CD14-positive monocyte (primary cell): ENCODE measurements around the gene AIPL1. TPM values are rescaled to one million over a fixed set of nuclear protein-coding genes. Genes with fewer than 3 reads are reported as not detected.

Experiments used
- DNase-seq, 3 donors: peaks; one replicate each; pipeline ENCODE4 v3.0.0-alpha.2; 2011 to 2022
- H2AFZ ChIP-seq: 2 replicates; pipeline ENCODE4 v1.6.0; 2012; ENCODE audit warnings: mild to moderate bottlenecking, low read depth, low read length, inconsistent platforms; ENCODE audit not compliant: insufficient read depth, poor library complexity, severe bottlenecking
- H3K27ac ChIP-seq, 2 donors: 1 replicate in 1 of 2; 2 replicates in 1 of 2; pipeline ENCODE4 v1.5.1; 2012 to 2013; ENCODE audit warnings: low read length in 2 of 2, control low read depth in 1 of 2, inconsistent platforms in 1 of 2, low read depth in 1 of 2, mild to moderate bottlenecking in 1 of 2
- H3K27me3 ChIP-seq, 2 donors: one replicate each; pipeline versions ENCODE4 v1.6.0 to v1.6.1; 2011 to 2013; ENCODE audit warnings: low read length in 2 of 2; ENCODE audit not compliant: control insufficient read depth in 2 of 2, insufficient read depth in 2 of 2
- H3K36me3 ChIP-seq, 2 donors: replicated peaks in 1 of 2; 1 replicate in 1 of 2; 2 replicates in 1 of 2; pipeline versions ENCODE4 v1.5.1 to v1.6.1; 2012 to 2013; ENCODE audit warnings: low read length in 2 of 2, control low read depth in 1 of 2, inconsistent platforms in 1 of 2, mild to moderate bottlenecking in 1 of 2; ENCODE audit not compliant: insufficient read depth in 2 of 2, control insufficient read depth in 1 of 2
- H3K4me1 ChIP-seq, 2 donors: 1 replicate in 1 of 2; 2 replicates in 1 of 2; pipeline versions ENCODE4 v1.5.1 to v1.6.1; 2012 to 2013; ENCODE audit warnings: low read length in 2 of 2, control low read depth in 1 of 2, inconsistent platforms in 1 of 2, mild to moderate bottlenecking in 1 of 2, moderate library complexity in 1 of 2; ENCODE audit not compliant: insufficient read depth in 2 of 2, control insufficient read depth in 1 of 2
- H3K4me2 ChIP-seq: replicated peaks from 2 replicates; pipeline ENCODE3; 2012; ENCODE audit warnings: low read length, moderate library complexity, mild to moderate bottlenecking; ENCODE audit not compliant: poor library complexity, severe bottlenecking; ENCODE audit errors: extremely low read depth
- H3K4me3 ChIP-seq, 3 experiments: fragments of 200-600 bp in 1 of 3; sonication (generic) in 1 of 3; replicated peaks in 1 of 3; 1 replicate in 2 of 3; 2 replicates in 1 of 3; pipeline ENCODE4 v1.5.1; 2011 to 2013; ENCODE audit warnings: low read length in 3 of 3, mild to moderate bottlenecking in 3 of 3, control low read depth in 2 of 3, low read depth in 2 of 3, inconsistent platforms in 1 of 3, moderate library complexity in 1 of 3
- H3K79me2 ChIP-seq: 2 replicates; pipeline ENCODE4 v1.6.0; 2012; ENCODE audit warnings: mild to moderate bottlenecking, control low read depth, inconsistent platforms, low read length, moderate library complexity; ENCODE audit not compliant: insufficient read depth
- H3K9ac ChIP-seq: 2 replicates; pipeline ENCODE4 v1.6.0; 2017; ENCODE audit warnings: low read length, mild to moderate bottlenecking; ENCODE audit not compliant: insufficient read depth, poor library complexity, severe bottlenecking
- H3K9me3 ChIP-seq, 2 donors: replicated peaks in 1 of 2; 1 replicate in 1 of 2; 2 replicates in 1 of 2; pipeline versions ENCODE4 v1.5.1 to v1.6.1; 2012 to 2013; ENCODE audit warnings: low read length in 2 of 2, control low read depth in 1 of 2; ENCODE audit not compliant: control insufficient read depth in 1 of 2, insufficient read depth in 1 of 2
- H4K20me1 ChIP-seq: 2 replicates; pipeline ENCODE4 v1.6.0; 2012; ENCODE audit warnings: mild to moderate bottlenecking, low read length, control low read depth, moderate library complexity; ENCODE audit not compliant: insufficient read depth
- H3K27ac Mint-ChIP-seq, 7 donors: one replicate each; pipeline ENCODE4 v1.8.0; 2020; ENCODE audit warnings: mild to moderate bottlenecking in 7 of 7, mixed read lengths in 7 of 7, moderate library complexity in 6 of 7, inconsistent platforms in 2 of 7
- H3K27me3 Mint-ChIP-seq, 3 donors: one replicate each; pipeline ENCODE4 v1.8.0; 2021 to 2022; ENCODE audit warnings: low read depth in 3 of 3, mild to moderate bottlenecking in 3 of 3, mixed read lengths in 3 of 3, moderate library complexity in 3 of 3, inconsistent platforms in 1 of 3
- H3K36me3 Mint-ChIP-seq, 2 donors: one replicate each; pipeline ENCODE4 v1.8.0; 2020; ENCODE audit warnings: mixed read lengths in 2 of 2, inconsistent platforms in 1 of 2, mild to moderate bottlenecking in 1 of 2
- H3K4me1 Mint-ChIP-seq: one replicate; pipeline ENCODE4 v1.8.0; 2020; ENCODE audit warnings: mild to moderate bottlenecking, mixed read lengths
- H3K4me3 Mint-ChIP-seq, 2 donors: one replicate each; pipeline ENCODE4 v1.8.0; 2020; ENCODE audit warnings: mild to moderate bottlenecking in 2 of 2, mixed read lengths in 2 of 2, moderate library complexity in 1 of 2
- H3K9me3 Mint-ChIP-seq, 7 donors: one replicate each; pipeline ENCODE4 v1.8.0; 2020 to 2022; ENCODE audit warnings: mixed read lengths in 7 of 7, mild to moderate bottlenecking in 6 of 7, moderate library complexity in 6 of 7, inconsistent platforms in 2 of 7
- WGBS: methylation state at CpG from one replicate; pipeline ENCODE4 v1.1.5; 2013; ENCODE audit warnings: missing lambda C conversion rate; ENCODE audit not compliant: insufficient coverage; 5-methylcytosine and 5-hydroxymethylcytosine counted together
- intact Hi-C, 2 donors: fragments of 100-400 bp; cut with micrococcal nuclease; formaldehyde crosslinking; loops; one replicate each; pipeline versions ENCODE4 v1.15.0 to v1.15.1; 2023
- polyA plus RNA-seq, 3 donors: library from polyadenylated mRNA; depleted of rRNA in 1 of 3; unstranded in 2 of 3; stranded (reverse) in 1 of 3; fragments of 300-500 nt in 2 of 3; fragments of >200 nt in 1 of 3; fragmentation: Illumina TruSeq in 2 of 3; gene quantifications; 1 replicate in 2 of 3; 2 replicates in 1 of 3; pipeline ENCODE4 v1.2.3, GENCODE V29; 2012 to 2021
- TF ChIP-seq, protein P1 (sequence below): fragments of 200-600 bp; IDR thresholded peaks from one replicate; pipeline ENCODE4 v1.8.0; 2022; ENCODE audit warnings: antibody characterized with exemption, mild to moderate bottlenecking

AIPL1 gene
- polyA plus RNA-seq, 3 donors = not detected

DNA sequence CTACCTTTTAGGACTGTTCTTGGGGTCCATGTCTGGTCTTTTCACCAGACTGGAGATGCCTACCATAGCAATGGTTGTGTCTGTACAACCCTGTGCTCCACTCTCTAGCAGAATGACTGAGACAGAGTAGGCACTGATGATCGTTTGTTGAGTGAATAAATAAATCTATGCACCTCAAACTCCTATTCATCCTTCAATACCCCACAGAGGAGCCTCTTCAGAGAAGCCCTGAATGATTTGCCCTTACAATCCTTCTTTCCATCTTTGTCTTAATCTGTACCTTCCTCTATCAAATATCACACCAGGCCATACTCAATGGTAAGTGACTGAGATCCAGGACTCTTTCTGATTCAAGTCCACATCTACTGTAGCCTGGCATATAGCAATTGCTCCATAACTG, 32.6 kb upstream of the AIPL1 start:
- intact Hi-C loops = no loop called here
- Mint-ChIP-seq H3K9me3 (no peaks in the 10 kb centered on the region), H3K27ac (no peak overlapping the region), H3K4me1 (no peaks in the 10 kb centered on the region), H3K36me3 (no peaks in the 10 kb centered on the region), H3K4me3 (no peak overlapping the region), H3K27me3 (peaks cover 2 to 9% (median 6%) of the 10 kb centered on the region in 3 donors)
- H4K20me1 ChIP-seq = no peaks in the 10 kb centered on the region
- no peak overlapping the region for H2AFZ ChIP-seq
- H3K9ac ChIP-seq = no peak overlapping the region
- no peak overlapping the region for H3K4me2 ChIP-seq
- H3K27me3 ChIP-seq = no peaks in the 10 kb centered on the region
- no peaks in the 10 kb centered on the region for H3K9me3 ChIP-seq
- TF ChIP-seq, protein P1, sequence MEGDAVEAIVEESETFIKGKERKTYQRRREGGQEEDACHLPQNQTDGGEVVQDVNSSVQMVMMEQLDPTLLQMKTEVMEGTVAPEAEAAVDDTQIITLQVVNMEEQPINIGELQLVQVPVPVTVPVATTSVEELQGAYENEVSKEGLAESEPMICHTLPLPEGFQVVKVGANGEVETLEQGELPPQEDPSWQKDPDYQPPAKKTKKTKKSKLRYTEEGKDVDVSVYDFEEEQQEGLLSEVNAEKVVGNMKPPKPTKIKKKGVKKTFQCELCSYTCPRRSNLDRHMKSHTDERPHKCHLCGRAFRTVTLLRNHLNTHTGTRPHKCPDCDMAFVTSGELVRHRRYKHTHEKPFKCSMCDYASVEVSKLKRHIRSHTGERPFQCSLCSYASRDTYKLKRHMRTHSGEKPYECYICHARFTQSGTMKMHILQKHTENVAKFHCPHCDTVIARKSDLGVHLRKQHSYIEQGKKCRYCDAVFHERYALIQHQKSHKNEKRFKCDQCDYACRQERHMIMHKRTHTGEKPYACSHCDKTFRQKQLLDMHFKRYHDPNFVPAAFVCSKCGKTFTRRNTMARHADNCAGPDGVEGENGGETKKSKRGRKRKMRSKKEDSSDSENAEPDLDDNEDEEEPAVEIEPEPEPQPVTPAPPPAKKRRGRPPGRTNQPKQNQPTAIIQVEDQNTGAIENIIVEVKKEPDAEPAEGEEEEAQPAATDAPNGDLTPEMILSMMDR = no peak
- H3K4me1 ChIP-seq = no peaks in the 10 kb centered on the region
- DNase-seq = no peak
- no peak overlapping the region for H3K4me3 ChIP-seq
- WGBS = no CpG with 5 or more reads among the region's 1 CpG
- no peaks in the 10 kb centered on the region for H3K36me3 ChIP-seq
- no peaks in the 10 kb centered on the region for H3K79me2 ChIP-seq
- no peak overlapping the region for H3K27ac ChIP-seq

DNA sequence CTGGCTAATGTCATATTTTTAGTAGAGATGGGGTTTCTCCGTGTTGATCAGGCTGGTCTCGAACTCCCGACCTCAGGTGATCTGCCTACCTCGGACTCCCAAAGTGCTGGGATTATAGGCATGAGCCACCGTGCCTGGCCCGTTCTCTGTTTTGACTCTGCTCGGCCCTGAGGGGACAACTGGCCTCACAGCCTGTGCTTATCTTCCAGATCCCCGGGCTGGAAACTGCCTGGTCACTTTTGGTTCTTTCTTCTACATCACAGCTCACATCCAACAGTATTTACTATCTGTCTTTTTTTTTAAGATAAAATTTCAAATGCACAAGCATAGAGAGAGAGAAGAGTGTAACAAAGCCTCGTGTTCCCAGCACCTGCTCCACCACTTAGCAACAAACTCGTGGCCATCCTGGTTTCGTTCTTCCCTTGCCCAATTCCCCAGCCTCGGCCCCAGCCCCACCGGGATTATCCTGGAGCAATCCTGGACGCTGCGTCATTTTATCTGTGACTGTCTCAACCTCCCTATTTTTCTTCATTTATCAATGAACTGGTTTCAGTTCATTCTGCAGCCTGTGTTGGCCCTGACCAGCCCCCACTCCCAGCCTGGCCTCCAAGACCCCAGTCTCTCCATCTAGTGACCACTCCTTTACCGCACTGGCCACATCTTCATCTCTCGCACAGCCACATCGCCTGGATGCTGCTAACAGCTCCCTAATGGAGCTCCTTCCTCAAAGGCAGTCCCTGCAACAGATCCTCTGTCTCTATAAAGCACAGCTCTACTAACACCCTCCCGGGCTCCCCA, 30.5 kb upstream of the AIPL1 start:
- intact Hi-C loops = no loop called here
- H3K27me3 ChIP-seq = no peaks in the 10 kb centered on the region
- Mint-ChIP-seq H3K9me3 (no peaks in the 10 kb centered on the region), H3K4me3 (no peak overlapping the region), H3K27ac (no peak overlapping the region), H3K36me3 (no peaks in the 10 kb centered on the region), H3K4me1 (no peaks in the 10 kb centered on the region), H3K27me3 (peaks cover 5 to 12% (median 6%) of the 10 kb centered on the region in 3 donors)
- TF ChIP-seq, protein P1 = no peak
- no peaks in the 10 kb centered on the region for H3K36me3 ChIP-seq
- H3K27ac ChIP-seq = no peak overlapping the region
- H3K4me2 ChIP-seq = no peak overlapping the region
- DNase-seq = no peak
- H2AFZ ChIP-seq = no peak overlapping the region
- H3K9me3 ChIP-seq = no peaks in the 10 kb centered on the region
- H3K79me2 ChIP-seq = no peaks in the 10 kb centered on the region
- no peaks in the 10 kb centered on the region for H3K4me1 ChIP-seq
- H4K20me1 ChIP-seq = no peaks in the 10 kb centered on the region
- WGBS = 81% methylated on average over 14 of the region's 19 CpGs
- no peak overlapping the region for H3K4me3 ChIP-seq
- H3K9ac ChIP-seq = no peak overlapping the region
